ENCODE results near the gene LRP10. TPM values are rescaled to one million over a fixed set of nuclear protein-coding genes. Genes with fewer than 3 reads are reported as not detected.

Gene LRP10
- polyA plus RNA-seq, 1 donor from 2014 or later = 0.22 TPM

- H3K9me3 ChIP-seq (ENCODE audit: low read length) = no peaks in the 10 kb centered on the region
- H3K4me2 ChIP-seq (ENCODE audit: low read length) = no peak overlapping the region
- H3K79me2 ChIP-seq (replicated peaks; ENCODE audit: insufficient read depth, low read length) = no peaks in the 10 kb centered on the region
- no peak overlapping the region for H3K27ac ChIP-seq (ENCODE audit: low read length)
- H3K27me3 ChIP-seq (ENCODE audit: insufficient read depth, low read depth, low read length) = peaks cover 15% of the 10 kb centered on the region
- H4K20me1 ChIP-seq (ENCODE audit: insufficient read depth) = no peaks in the 10 kb centered on the region
- no peaks in the 10 kb centered on the region for H3F3A ChIP-seq (ENCODE audit: insufficient read depth, low read length, poor library complexity, severe bottlenecking)
- H3K36me3 ChIP-seq (ENCODE audit: insufficient read depth, low read length) = no peaks in the 10 kb centered on the region
- no peaks in the 10 kb centered on the region for H3K9me2 ChIP-seq (ENCODE audit: insufficient read depth, low read length)
- H3K4me3 ChIP-seq (ENCODE audit: low read length) = no peak overlapping the region
- H3K9ac ChIP-seq (ENCODE audit: low read length) = no peak overlapping the region
- no peak for TF ChIP-seq MXI1 (conservative IDR thresholded peaks at IDR 0.05; ENCODE audit: poor library complexity, severe bottlenecking)
- no peak for TF ChIP-seq EP300 (conservative IDR thresholded peaks at IDR 0.05; ENCODE audit: poor library complexity, severe bottlenecking)
- no peak for TF ChIP-seq TAF1 (IDR thresholded peaks at IDR 0.05; ENCODE audit: low read depth)
- TF ChIP-seq RAD21 (conservative IDR thresholded peaks at IDR 0.05) = no peak
- no peak for TF ChIP-seq REST (IDR thresholded peaks at IDR 0.05; ENCODE audit: borderline replicate concordance)
- TF ChIP-seq SMC3 (conservative IDR thresholded peaks at IDR 0.05; ENCODE audit: poor library complexity) = no peak
- TF ChIP-seq EZH2 (IDR thresholded peaks at IDR 0.05; ENCODE audit: borderline replicate concordance, insufficient read depth, low read length, poor library complexity, severe bottlenecking) = no peak
- no peak overlapping the region for H2AFZ ChIP-seq (ENCODE audit: low read depth, low read length)
Observed at GRCh38 chr14:22842211-22843122, 29.1 kb upstream of the LRP10 start.

GRCh38 chr14:22843123-22843925 is 28.2 kb upstream of the LRP10 start:
- no peaks in the 10 kb centered on the region for H3F3A ChIP-seq (ENCODE audit: insufficient read depth, low read length, poor library complexity, severe bottlenecking)
- H3K9ac ChIP-seq (ENCODE audit: low read length) = no peak overlapping the region
- no peaks in the 10 kb centered on the region for H3K79me2 ChIP-seq (replicated peaks; ENCODE audit: insufficient read depth, low read length)
- no peaks in the 10 kb centered on the region for H3K36me3 ChIP-seq (ENCODE audit: insufficient read depth, low read length)
- H3K4me2 ChIP-seq (ENCODE audit: low read length) = no peak overlapping the region
- no peak overlapping the region for H3K27ac ChIP-seq (ENCODE audit: low read length)
- TF ChIP-seq SMC3 (conservative IDR thresholded peaks at IDR 0.05; ENCODE audit: poor library complexity) = no peak
- no peak for TF ChIP-seq RAD21 (conservative IDR thresholded peaks at IDR 0.05)
- TF ChIP-seq CTCF (IDR thresholded peaks at IDR 0.05; ENCODE audit: poor library complexity, severe bottlenecking) = no peak
- TF ChIP-seq EZH2 (IDR thresholded peaks at IDR 0.05; ENCODE audit: borderline replicate concordance, insufficient read depth, low read length, poor library complexity, severe bottlenecking) = no peak
- TF ChIP-seq EP300 (conservative IDR thresholded peaks at IDR 0.05; ENCODE audit: poor library complexity, severe bottlenecking) = no peak
- no peak for TF ChIP-seq REST (IDR thresholded peaks at IDR 0.05; ENCODE audit: borderline replicate concordance)
- no peak for TF ChIP-seq POLR2AphosphoS5 (IDR thresholded peaks at IDR 0.05)
- TF ChIP-seq MXI1 (conservative IDR thresholded peaks at IDR 0.05; ENCODE audit: poor library complexity, severe bottlenecking) = no peak
- no peak for TF ChIP-seq TAF1 (IDR thresholded peaks at IDR 0.05; ENCODE audit: low read depth)
- H4K20me1 ChIP-seq (ENCODE audit: insufficient read depth) = no peaks in the 10 kb centered on the region
- H3K9me3 ChIP-seq (ENCODE audit: low read length) = no peaks in the 10 kb centered on the region
- H3K4me3 ChIP-seq (ENCODE audit: low read length) = no peak overlapping the region
- H3K27me3 ChIP-seq (ENCODE audit: insufficient read depth, low read depth, low read length) = peaks cover 6% of the 10 kb centered on the region
- no peak overlapping the region for H2AFZ ChIP-seq (ENCODE audit: low read depth, low read length)
- H3K9me2 ChIP-seq (ENCODE audit: insufficient read depth, low read length) = no peaks in the 10 kb centered on the region

All from neural cell (in vitro differentiated cells).